ENCODE data around the gene FES. TPM values are rescaled to one million over a fixed set of nuclear protein-coding genes. Genes with fewer than 3 reads are reported as not detected.

Gene FES
- total and polyA plus RNA-seq, 2 donors from 2014 or later: 9.3 to 33.5 TPM

GRCh38 chr15:90862487-90862886 is 21.8 kb upstream of the FES start:
- no peaks in the 10 kb centered on the region for H3K36me3 ChIP-seq (ENCODE audit: control insufficient read depth in 2 of 3, insufficient read depth in 3 of 3, low read length in 3 of 3)
- H3K9me3 ChIP-seq (ENCODE audit: control insufficient read depth in 2 of 3, insufficient read depth in 1 of 3, low read length in 3 of 3): no peaks in the 10 kb centered on the region
- no peak for DNase-seq
- TF ChIP-seq CTCF (IDR thresholded peaks at IDR 0.05; ENCODE audit: borderline replicate concordance, extremely low read depth, insufficient read depth): no peak
- intact Hi-C loops (cut with DNase I): no loop called here
- no peak overlapping the region for H3K9ac ChIP-seq (ENCODE audit: low read length in 3 of 3)
- FAIRE-seq: no peak
- H3K27ac ChIP-seq (ENCODE audit: low read depth in 2 of 2, low read length in 2 of 2): no peak overlapping the region
- no peaks in the 10 kb centered on the region for H3K4me1 ChIP-seq (ENCODE audit: control insufficient read depth in 2 of 3, insufficient read depth in 2 of 3, low read depth in 1 of 3, low read length in 3 of 3)
- no peak overlapping the region for H3K4me3 ChIP-seq (ENCODE audit: low read length in 3 of 3)
- no peaks in the 10 kb centered on the region for H3K27me3 ChIP-seq (ENCODE audit: control insufficient read depth, insufficient read depth, low read length)

GRCh38 chr15:90862964-90863778 is 21.1 kb upstream of the FES start:
- Histone ChIP-seq H3K4me3 (ENCODE audit: low read length in 3 of 3) (no peak overlapping the region), H3K9me3 (ENCODE audit: control insufficient read depth in 2 of 3, insufficient read depth in 1 of 3, low read length in 3 of 3) (no peaks in the 10 kb centered on the region), H3K4me1 (ENCODE audit: control insufficient read depth in 2 of 3, insufficient read depth in 2 of 3, low read depth in 1 of 3, low read length in 3 of 3) (no peaks in the 10 kb centered on the region), H3K27me3 (ENCODE audit: control insufficient read depth, insufficient read depth, low read length) (no peaks in the 10 kb centered on the region), H3K36me3 (ENCODE audit: control insufficient read depth in 2 of 3, insufficient read depth in 3 of 3, low read length in 3 of 3) (no peaks in the 10 kb centered on the region), H3K9ac (ENCODE audit: low read length in 3 of 3) (no peak overlapping the region), H3K27ac (ENCODE audit: low read depth in 2 of 2, low read length in 2 of 2) (no peak overlapping the region)
- no peak for TF ChIP-seq CTCF (IDR thresholded peaks at IDR 0.05; ENCODE audit: borderline replicate concordance, extremely low read depth, insufficient read depth)
- intact Hi-C loops (cut with DNase I): no loop called here
- FAIRE-seq (no peak), DNase-seq (no peak)

GRCh38 chr15:90863987-90864386 is 20.3 kb upstream of the FES start:
- no peak for DNase-seq
- no peak overlapping the region for H3K27ac ChIP-seq (ENCODE audit: low read depth in 2 of 2, low read length in 2 of 2)
- intact Hi-C loops (cut with DNase I): no loop called here
- FAIRE-seq: no peak
- TF ChIP-seq CTCF (IDR thresholded peaks at IDR 0.05; ENCODE audit: borderline replicate concordance, extremely low read depth, insufficient read depth): no peak
- H3K4me1 ChIP-seq (ENCODE audit: control insufficient read depth in 2 of 3, insufficient read depth in 2 of 3, low read depth in 1 of 3, low read length in 3 of 3): peaks cover 0 to 1% (median 0%) of the 10 kb centered on the region in 3 donors
- no peak overlapping the region for H3K4me3 ChIP-seq (ENCODE audit: low read length in 3 of 3)
- H3K9me3 ChIP-seq (ENCODE audit: control insufficient read depth in 2 of 3, insufficient read depth in 1 of 3, low read length in 3 of 3): no peaks in the 10 kb centered on the region
- H3K36me3 ChIP-seq (ENCODE audit: control insufficient read depth in 2 of 3, insufficient read depth in 3 of 3, low read length in 3 of 3): no peaks in the 10 kb centered on the region
- H3K9ac ChIP-seq (ENCODE audit: low read length in 3 of 3): no peak overlapping the region
- no peaks in the 10 kb centered on the region for H3K27me3 ChIP-seq (ENCODE audit: control insufficient read depth, insufficient read depth, low read length)

Measured in kidney (tissue), 14 donors.